Transverse colon (tissue), 4 donors: ENCODE measurements around the gene BICD1.

Experiments
- POLR2AphosphoS5 ChIP-seq, 3 donors: sonication (generic); formaldehyde crosslinking; IDR thresholded peaks; one replicate each; pipeline ENCODE4 v1.6.1; 2016; ENCODE audit warnings: antibody characterized with exemption in 3 of 3
- TF ChIP-seq, protein P1 (sequence below), 5 experiments: fragments of 200-600 bp in 3 of 5; fragments of 450-650 bp in 2 of 5; sonication (generic) in 3 of 5; IDR thresholded peaks; 1 replicate in 2 of 5; 2 replicates in 3 of 5; pipeline ENCODE4 v1.5.1; 2016 to 2017; ENCODE audit warnings: antibody characterized with exemption in 5 of 5, inconsistent platforms in 3 of 5, mild to moderate bottlenecking in 2 of 5, moderate library complexity in 1 of 5

DNA sequence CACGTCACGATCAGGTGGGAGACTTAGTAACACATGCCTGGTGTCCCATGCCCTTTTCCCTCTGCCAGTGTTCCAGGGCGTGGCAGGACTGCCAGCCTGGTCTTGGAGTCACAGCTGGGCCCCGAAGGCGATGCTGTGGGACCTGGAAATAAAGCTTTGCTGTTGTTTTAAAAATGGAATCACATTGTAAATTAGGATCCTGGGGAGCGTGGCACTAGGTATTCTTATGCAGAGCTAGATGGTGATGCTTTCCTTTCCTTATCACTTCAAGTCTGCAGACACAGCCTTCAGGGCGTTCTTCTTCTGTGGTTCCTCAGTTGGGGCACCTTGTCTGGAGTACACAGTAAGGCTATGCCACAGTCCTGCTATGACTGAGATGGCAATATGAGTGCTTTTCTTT lies 64.6 kb downstream of the BICD1 start:
- TF ChIP-seq POLR2AphosphoS5 (IDR thresholded peaks at IDR 0.05) = no peak
- TF ChIP-seq, protein P1, sequence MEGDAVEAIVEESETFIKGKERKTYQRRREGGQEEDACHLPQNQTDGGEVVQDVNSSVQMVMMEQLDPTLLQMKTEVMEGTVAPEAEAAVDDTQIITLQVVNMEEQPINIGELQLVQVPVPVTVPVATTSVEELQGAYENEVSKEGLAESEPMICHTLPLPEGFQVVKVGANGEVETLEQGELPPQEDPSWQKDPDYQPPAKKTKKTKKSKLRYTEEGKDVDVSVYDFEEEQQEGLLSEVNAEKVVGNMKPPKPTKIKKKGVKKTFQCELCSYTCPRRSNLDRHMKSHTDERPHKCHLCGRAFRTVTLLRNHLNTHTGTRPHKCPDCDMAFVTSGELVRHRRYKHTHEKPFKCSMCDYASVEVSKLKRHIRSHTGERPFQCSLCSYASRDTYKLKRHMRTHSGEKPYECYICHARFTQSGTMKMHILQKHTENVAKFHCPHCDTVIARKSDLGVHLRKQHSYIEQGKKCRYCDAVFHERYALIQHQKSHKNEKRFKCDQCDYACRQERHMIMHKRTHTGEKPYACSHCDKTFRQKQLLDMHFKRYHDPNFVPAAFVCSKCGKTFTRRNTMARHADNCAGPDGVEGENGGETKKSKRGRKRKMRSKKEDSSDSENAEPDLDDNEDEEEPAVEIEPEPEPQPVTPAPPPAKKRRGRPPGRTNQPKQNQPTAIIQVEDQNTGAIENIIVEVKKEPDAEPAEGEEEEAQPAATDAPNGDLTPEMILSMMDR (IDR thresholded peaks at IDR 0.05) = no peak
